ENCODE measurements around the gene DNAAF8.

Gene DNAAF8

GRCh38 chr16:4696172-4696904 is 38.0 kb upstream of the DNAAF8 start:
- no peak for DNase-seq

GRCh38 chr16:4696905-4697847 is 37.2 kb upstream of the DNAAF8 start:
- no peak for DNase-seq

GRCh38 chr16:4697848-4698291 is 36.5 kb upstream of the DNAAF8 start:
- DNase-seq: no peak

GRCh38 chr16:4698321-4699045 is 35.9 kb upstream of the DNAAF8 start:
- DNase-seq: no peak

- no peak for DNase-seq
Observed at GRCh38 chr16:4699046-4699556, 35.2 kb upstream of the DNAAF8 start.

GRCh38 chr16:4700380-4700996 is 33.8 kb upstream of the DNAAF8 start:
- no peak for DNase-seq

- no peak for DNase-seq
Observed at GRCh38 chr16:4700997-4701743, 33.2 kb upstream of the DNAAF8 start.

GRCh38 chr16:4701791-4702465 is 32.4 kb upstream of the DNAAF8 start:
- DNase-seq: no peak

GRCh38 chr16:4702466-4702808 is 31.9 kb upstream of the DNAAF8 start:
- DNase-seq: no peak

GRCh38 chr16:4703906-4704305 is 30.4 kb upstream of the DNAAF8 start:
- DNase-seq: no peak

- DNase-seq: no peak
Observed at GRCh38 chr16:4704491-4704890, 29.8 kb upstream of the DNAAF8 start.

GRCh38 chr16:4704913-4705312 is 29.4 kb upstream of the DNAAF8 start:
- no peak for DNase-seq

- DNase-seq: no peak
Observed at GRCh38 chr16:4706871-4707270, 27.5 kb upstream of the DNAAF8 start.

GRCh38 chr16:4709481-4709880 is 24.9 kb upstream of the DNAAF8 start:
- DNase-seq: no peak

- no peak for DNase-seq
Observed at GRCh38 chr16:4713663-4714501, 20.5 kb upstream of the DNAAF8 start.

- DNase-seq: no peak
Observed at GRCh38 chr16:4714996-4715395, 19.3 kb upstream of the DNAAF8 start.

- no peak for DNase-seq
Observed at GRCh38 chr16:4718466-4718865, 15.9 kb upstream of the DNAAF8 start.

- no peak for DNase-seq
Observed at GRCh38 chr16:4723071-4723767, 11.1 kb upstream of the DNAAF8 start.

GRCh38 chr16:4724661-4725270 is 9.6 kb upstream of the DNAAF8 start:
- DNase-seq: no peak
